K562 (cell line): ENCODE data around the gene UBR3. TPM values are rescaled to one million over a fixed set of nuclear protein-coding genes. Genes with fewer than 3 reads are reported as not detected.

Source experiments
- BHLHE40 ChIP-seq: IDR thresholded peaks from 2 replicates; pipeline ENCODE4 v1.6.1; 2011; ENCODE audit warnings: low read length, improper control_type of control experiment
- BRD4 ChIP-seq: fragments of 200-600 bp; sonication (generic); IDR thresholded peaks from 2 replicates; pipeline ENCODE4 v1.6.1; 2017; ENCODE audit warnings: inconsistent platforms
- CBX2 ChIP-seq: fragments of 200-600 bp; sonication (generic); IDR thresholded peaks from one replicate; pipeline ENCODE4 v1.6.1; 2012; ENCODE audit warnings: mild to moderate bottlenecking, low read length, inconsistent platforms; ENCODE audit not compliant: insufficient read depth, poor library complexity, severe bottlenecking
- CHD2 ChIP-seq: IDR thresholded peaks from 2 replicates; pipeline ENCODE4 v1.6.1; 2011; ENCODE audit warnings: low read depth, low read length
- CTBP1 ChIP-seq: fragments of 450-650 bp; IDR thresholded peaks from 2 replicates; pipeline ENCODE4 v1.6.1; 2016; ENCODE audit warnings: borderline replicate concordance
- CTCF ChIP-seq, 3 experiments: IDR thresholded peaks in 2 of 3; conservative IDR thresholded peaks in 1 of 3; 2 replicates each; pipeline ENCODE4 v1.5.1; 2011 to 2012; ENCODE audit warnings: low read length in 3 of 3, mild to moderate bottlenecking in 3 of 3, control low read depth in 2 of 3, improper control_type of control experiment in 1 of 3, inconsistent platforms in 1 of 3, low read depth in 1 of 3, mixed read lengths in 1 of 3, moderate library complexity in 1 of 3; ENCODE audit not compliant: insufficient read depth in 2 of 3
- ETS2 ChIP-seq: IDR thresholded peaks from 2 replicates; pipeline ENCODE4 v1.6.1; 2016; ENCODE audit warnings: borderline replicate concordance, missing genetic modification characterization, mild to moderate bottlenecking, moderate library complexity, missing compliant biosample characterization; ENCODE audit not compliant: poor library complexity, severe bottlenecking
- HDAC2 ChIP-seq: fragments of 450-650 bp; IDR thresholded peaks from 2 replicates; pipeline ENCODE4 v1.6.1; 2016; ENCODE audit warnings: mild to moderate bottlenecking
- KAT8 ChIP-seq: fragments of 450-650 bp; IDR thresholded peaks from 2 replicates; pipeline ENCODE4 v1.6.1; 2016; ENCODE audit warnings: low read depth, mild to moderate bottlenecking
- MIER1 ChIP-seq: fragments of 450-650 bp; IDR thresholded peaks from 2 replicates; pipeline ENCODE4 v1.6.1; 2016; ENCODE audit warnings: antibody characterized with exemption, mild to moderate bottlenecking, low read depth
- PHB2 ChIP-seq: fragments of 450-650 bp; IDR thresholded peaks from 2 replicates; pipeline ENCODE4 v1.6.1; 2017; ENCODE audit warnings: low read depth
- RERE ChIP-seq: sonication (generic); formaldehyde crosslinking; IDR thresholded peaks from 2 replicates; pipeline ENCODE4 v1.8.0; 2023; ENCODE audit warnings: missing genetic modification reagents, mild to moderate bottlenecking, borderline replicate concordance
- TFAM ChIP-seq: fragments of 250-450 bp; sonication (Bioruptor Pico); conservative IDR thresholded peaks from 2 replicates; pipeline ENCODE4 v1.5.0; 2021; ENCODE audit warnings: mild to moderate bottlenecking, moderate library complexity
- ZBTB7A ChIP-seq: IDR thresholded peaks from 2 replicates; pipeline ENCODE4 v1.6.1; 2011; ENCODE audit warnings: low read depth, mild to moderate bottlenecking, low read length, moderate library complexity, borderline replicate concordance; ENCODE audit not compliant: control insufficient read depth
- ZNF224 ChIP-seq: sonication (generic); formaldehyde crosslinking; IDR thresholded peaks from 2 replicates; pipeline ENCODE4 v1.8.0; 2022; ENCODE audit warnings: mild to moderate bottlenecking, missing genetic modification reagents
- ZNF280B ChIP-seq: fragments of 250-450 bp; sonication (Bioruptor Pico); IDR thresholded peaks from 2 replicates; pipeline ENCODE4 v1.5.1; 2021; ENCODE audit warnings: mild to moderate bottlenecking
- ZNF431 ChIP-seq: sonication (generic); formaldehyde crosslinking; IDR thresholded peaks from 2 replicates; pipeline ENCODE4 v1.8.0; 2022; ENCODE audit warnings: mild to moderate bottlenecking, missing genetic modification reagents
- ZNF445 ChIP-seq: fragments of 250-450 bp; sonication (Bioruptor Pico); IDR thresholded peaks from 2 replicates; pipeline ENCODE4 v1.4.0; 2020; ENCODE audit warnings: low read depth, mild to moderate bottlenecking, moderate library complexity
- ZNF830 ChIP-seq: fragments of 250-450 bp; sonication (Bioruptor Pico); IDR thresholded peaks from 2 replicates; pipeline ENCODE4 v1.5.0; 2021; ENCODE audit warnings: mild to moderate bottlenecking
- polyA plus RNA-seq, 8 experiments: library from polyadenylated mRNA; depleted of rRNA in 4 of 8; stranded (reverse) in 5 of 8; unstranded in 3 of 8; fragments of >200 nt; fragmentation: Nextera tagmentation in 2 of 8; fragmentation: Illumina TruSeq in 1 of 8; extraction: Ambion mirVana in 2 of 8; extraction: Trizol in 1 of 8; gene quantifications; 2 replicates each; pipeline versions ENCODE4 v1.2.1 to v1.2.3, GENCODE V29; 2011 to 2014; ENCODE audit warnings: inconsistent platforms in 1 of 8, missing spikeins in 1 of 8
- total RNA-seq, 7 experiments: library from RNA; depleted of rRNA in 6 of 7; stranded (reverse); fragments of >200 nt in 6 of 7; fragmentation: Illumina TruSeq in 2 of 7; extraction: Trizol in 2 of 7; gene quantifications; 2 replicates each; pipeline versions ENCODE4 v1.2.1 to v1.2.3, GENCODE V29; 2011 to 2021; ENCODE audit warnings: low replicate concordance in 1 of 7

The UBR3 gene
- total and polyA plus RNA-seq, 9 of the 15 experiments (the other 6 are each of a cell fraction or from before 2014, with no cell fraction given) = 14.4 to 63.5 (median 40.4) TPM

- TF ChIP-seq RERE (CRISPR knock-in tag) (no peak), TFAM (no peak), HDAC2 (peak; percentile 49; the same call in 1 of the 2 replicates), ZBTB7A (peak; percentile 88), BRD4 (no peak; the same call in 1 of the 2 replicates), ZNF830 (no peak), ZNF445 (no peak), ZNF431 (CRISPR knock-in tag) (peak; percentile 87; the same call in 1 of the 2 replicates), CTCF (IDR thresholded peaks at IDR 0.05 in 2 of 3, conservative IDR thresholded peaks at IDR 0.05 in 1 of 3; ENCODE audit: insufficient read depth in 2 of 3, low read depth in 1 of 3, low read length in 3 of 3) (peak; percentile 99 to 100 (median 100)), ZNF280B (CRISPR knock-in tag) (no peak), CTBP1 (peak; percentile 93), BHLHE40 (peak; percentile 94), ZNF224 (CRISPR knock-in tag) (peak; percentile 66; the same call in 1 of the 2 replicates), PHB2 (no peak), CBX2 (no peak), MIER1 (0 out of 2 replicates have a peak, but pooled peaks have one; percentile 37), KAT8 (no peak), ETS2 (peak; percentile 27), CHD2 (0 out of 2 replicates have a peak, but pooled peaks have one; percentile 32)
These were observed 2.6 kb upstream of the UBR3 start, which contains the start of gene METTL5 (continued) for GRCh38 chr2:169824373-169825333.
